Peyer's patch (tissue), 4 donors: ENCODE measurements around the gene SYNCRIP. TPM values are rescaled to one million over a fixed set of nuclear protein-coding genes. Genes with fewer than 3 reads are reported as not detected.
A peak's percentile ranks its signal among the peaks of the same experiment; 100 is the strongest.

ENCODE experiments used
- DNase-seq, 3 donors: peaks; one replicate each; pipeline ENCODE4 v3.0.0-alpha.2; 2017 to 2019
- H3K27ac ChIP-seq, 4 donors: fragments of 200-600 bp; sonication (generic); one replicate each; pipeline ENCODE4 v1.5.1; 2016 to 2019
- H3K27me3 ChIP-seq, 2 donors: fragments of 200-600 bp; sonication (generic); one replicate each; pipeline ENCODE4 v1.5.1; 2019
- H3K36me3 ChIP-seq, 3 donors: fragments of 200-600 bp; sonication (generic); one replicate each; pipeline ENCODE4 v1.5.1; 2016 to 2019
- H3K4me1 ChIP-seq, 4 donors: fragments of 200-600 bp; sonication (generic); one replicate each; pipeline ENCODE4 v1.5.1; 2016 to 2019
- H3K4me3 ChIP-seq, 4 donors: fragments of 200-600 bp; sonication (generic); 1 replicate in 3 of 4; 2 replicates in 1 of 4; pipeline ENCODE4 v1.5.1; 2016 to 2019; ENCODE audit warnings: mild to moderate bottlenecking in 1 of 4
- H3K9me3 ChIP-seq, 4 donors: fragments of 200-600 bp; sonication (generic); one replicate each; pipeline ENCODE4 v1.5.1; 2016 to 2019; ENCODE audit warnings: mild to moderate bottlenecking in 1 of 4
- CTCF ChIP-seq, 6 experiments: fragments of 450-650 bp in 4 of 6; fragments of 200-600 bp in 2 of 6; sonication (generic) in 1 of 6; IDR thresholded peaks; one replicate each; pipeline ENCODE4 v1.5.1; 2017 to 2019; ENCODE audit warnings: antibody characterized with exemption in 6 of 6, mild to moderate bottlenecking in 3 of 6, moderate library complexity in 1 of 6
- POLR2A ChIP-seq, 2 donors: fragments of 450-650 bp; IDR thresholded peaks; one replicate each; pipeline ENCODE4 v1.5.1; 2017; ENCODE audit warnings: antibody characterized with exemption in 2 of 2, mild to moderate bottlenecking in 2 of 2, moderate library complexity in 2 of 2
- total RNA-seq, 4 donors: library from RNA; depleted of rRNA; stranded (reverse); fragments of >200 nt; gene quantifications; one replicate each; pipeline ENCODE4 v1.1.0, GENCODE V29; 2016

SYNCRIP gene
- total RNA-seq, 4 donors from 2014 or later = 32.4 to 52.8 (median 37.8) TPM

GRCh38 chr6:85580118-85580877, 62.4 kb downstream of the SYNCRIP start:
- Histone ChIP-seq H3K4me3 (no peak overlapping the region), H3K4me1 (peaks cover 0 to 21% (median 0%) of the 10 kb centered on the region in 4 donors), H3K27me3 (no peaks in the 10 kb centered on the region), H3K36me3 (no peaks in the 10 kb centered on the region), H3K27ac (peak overlapping the region in 1 of 4 donors; percentile 26), H3K9me3 (no peaks in the 10 kb centered on the region)
- no peak for DNase-seq
- TF ChIP-seq CTCF (IDR thresholded peaks at IDR 0.05) (no peak), POLR2A (IDR thresholded peaks at IDR 0.05) (no peak)

- DNase-seq = no peak
- no peaks in the 10 kb centered on the region for H3K27me3 ChIP-seq
- no peak for TF ChIP-seq CTCF (IDR thresholded peaks at IDR 0.05)
- TF ChIP-seq POLR2A (IDR thresholded peaks at IDR 0.05) = no peak
- H3K36me3 ChIP-seq = no peaks in the 10 kb centered on the region
- H3K4me3 ChIP-seq = no peak overlapping the region
- peaks cover 0 to 28% (median 0%) of the 10 kb centered on the region in 4 donors for H3K4me1 ChIP-seq
- H3K9me3 ChIP-seq = no peaks in the 10 kb centered on the region
- peak overlapping the region in 1 of 4 donors; percentile 8 for H3K27ac ChIP-seq
Observed at GRCh38 chr6:85579581-85579980, 63.1 kb downstream of the SYNCRIP start.

GRCh38 chr6:85576476-85576875, 66.2 kb downstream of the SYNCRIP start:
- peaks cover 0 to 29% (median 0%) of the 10 kb centered on the region in 4 donors for H3K4me1 ChIP-seq
- H3K27me3 ChIP-seq = no peaks in the 10 kb centered on the region
- DNase-seq = no peak
- no peaks in the 10 kb centered on the region for H3K9me3 ChIP-seq
- no peak overlapping the region for H3K27ac ChIP-seq
- peaks cover 0 to 9% (median 0%) of the 10 kb centered on the region in 3 donors for H3K36me3 ChIP-seq
- no peak overlapping the region for H3K4me3 ChIP-seq
- TF ChIP-seq POLR2A (IDR thresholded peaks at IDR 0.05) (no peak), CTCF (IDR thresholded peaks at IDR 0.05) (no peak)

- H3K27me3 ChIP-seq = no peaks in the 10 kb centered on the region
- no peak for DNase-seq
- H3K9me3 ChIP-seq = no peaks in the 10 kb centered on the region
- TF ChIP-seq CTCF (IDR thresholded peaks at IDR 0.05) (no peak), POLR2A (IDR thresholded peaks at IDR 0.05) (no peak)
- H3K4me3 ChIP-seq = no peak overlapping the region
- H3K27ac ChIP-seq = no peak overlapping the region
- H3K4me1 ChIP-seq = peaks cover 0 to 22% (median 0%) of the 10 kb centered on the region in 4 donors
- peaks cover 0 to 20% (median 0%) of the 10 kb centered on the region in 3 donors for H3K36me3 ChIP-seq
Observed at GRCh38 chr6:85574932-85575598, 67.6 kb downstream of the SYNCRIP start.

- Histone ChIP-seq H3K27ac (no peak overlapping the region), H3K36me3 (peaks cover 0 to 49% (median 0%) of the 10 kb centered on the region in 3 donors), H3K27me3 (no peaks in the 10 kb centered on the region), H3K9me3 (no peaks in the 10 kb centered on the region), H3K4me3 (no peak overlapping the region), H3K4me1 (no peaks in the 10 kb centered on the region)
- no peak for DNase-seq
- TF ChIP-seq POLR2A (IDR thresholded peaks at IDR 0.05) (no peak), CTCF (IDR thresholded peaks at IDR 0.05) (no peak)
Observed at GRCh38 chr6:85569323-85569722, 73.4 kb downstream of the SYNCRIP start.
